OCI-LY7 (cell line): ENCODE data around the gene CDH2.

Experiments used
- EZH2phosphoT487 ChIP-seq: fragments of 200-600 bp; sonication (generic); IDR thresholded peaks from 2 replicates; pipeline ENCODE4 v1.6.1; 2018; ENCODE audit warnings: low read depth, borderline replicate concordance, mild to moderate bottlenecking, mixed run types, antibody characterized with exemption, low read length, moderate library complexity, mixed read lengths
- TF ChIP-seq, protein P1 (sequence below): fragments of 200-600 bp; sonication (generic); conservative IDR thresholded peaks from 2 replicates; pipeline ENCODE4 v1.5.1; 2014; ENCODE audit warnings: mild to moderate bottlenecking, antibody characterized with exemption, low read length, moderate library complexity, mixed read lengths

DNA sequence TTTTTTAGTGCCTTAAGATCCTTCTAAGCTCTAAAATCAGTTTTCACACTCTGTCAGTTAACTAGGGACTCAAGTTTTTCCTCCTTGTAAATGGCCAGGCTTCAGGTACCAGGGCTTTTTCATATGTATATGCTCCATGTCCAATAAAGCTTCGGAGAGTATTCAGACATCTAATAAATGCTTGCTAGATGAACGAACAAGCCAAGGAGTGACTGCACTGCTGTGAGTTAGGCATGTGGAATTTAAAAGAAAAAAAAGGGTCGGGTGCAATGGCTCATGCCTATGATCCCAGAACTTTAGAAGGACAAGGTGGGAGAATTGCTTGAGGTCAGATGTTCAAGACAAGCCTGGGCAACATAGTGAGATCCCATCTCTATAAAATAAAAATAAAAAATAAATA is 81.9 kb downstream of the CDH2 start:
- TF ChIP-seq, protein P1, sequence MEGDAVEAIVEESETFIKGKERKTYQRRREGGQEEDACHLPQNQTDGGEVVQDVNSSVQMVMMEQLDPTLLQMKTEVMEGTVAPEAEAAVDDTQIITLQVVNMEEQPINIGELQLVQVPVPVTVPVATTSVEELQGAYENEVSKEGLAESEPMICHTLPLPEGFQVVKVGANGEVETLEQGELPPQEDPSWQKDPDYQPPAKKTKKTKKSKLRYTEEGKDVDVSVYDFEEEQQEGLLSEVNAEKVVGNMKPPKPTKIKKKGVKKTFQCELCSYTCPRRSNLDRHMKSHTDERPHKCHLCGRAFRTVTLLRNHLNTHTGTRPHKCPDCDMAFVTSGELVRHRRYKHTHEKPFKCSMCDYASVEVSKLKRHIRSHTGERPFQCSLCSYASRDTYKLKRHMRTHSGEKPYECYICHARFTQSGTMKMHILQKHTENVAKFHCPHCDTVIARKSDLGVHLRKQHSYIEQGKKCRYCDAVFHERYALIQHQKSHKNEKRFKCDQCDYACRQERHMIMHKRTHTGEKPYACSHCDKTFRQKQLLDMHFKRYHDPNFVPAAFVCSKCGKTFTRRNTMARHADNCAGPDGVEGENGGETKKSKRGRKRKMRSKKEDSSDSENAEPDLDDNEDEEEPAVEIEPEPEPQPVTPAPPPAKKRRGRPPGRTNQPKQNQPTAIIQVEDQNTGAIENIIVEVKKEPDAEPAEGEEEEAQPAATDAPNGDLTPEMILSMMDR = no peak
- no peak for TF ChIP-seq EZH2phosphoT487
